ENCODE data around the gene FCHSD2.
"Not testable (repeated sequence)": the region's sequence is repeated elsewhere in the genome, so short reads cannot be mapped to it uniquely, and the experiment has no call there.

FCHSD2 gene

GRCh38 chr11:73139476-73140198, 2.5 kb downstream of the FCHSD2 start:
- no peak for DNase-seq (ENCODE audit: low read depth, low spot score)
- no peaks in the 10 kb centered on the region for H3K27me3 ChIP-seq (ENCODE audit: insufficient read depth, insufficient read length)
- H3K4me3 ChIP-seq (ENCODE audit: insufficient read length, low read depth): no peak overlapping the region
- H3K36me3 ChIP-seq (ENCODE audit: insufficient read depth, insufficient read length, low read length): no peaks in the 10 kb centered on the region
- TF ChIP-seq YY1 (IDR thresholded peaks at IDR 0.05; ENCODE audit: insufficient read depth, insufficient read length) (no peak), SUZ12 (IDR thresholded peaks at IDR 0.05; ENCODE audit: extremely low read depth, insufficient read depth, insufficient read length) (no peak), ZNF274 (IDR thresholded peaks at IDR 0.05; ENCODE audit: low read depth, low read length) (no peak)
- H3K9me3 ChIP-seq (ENCODE audit: insufficient read depth, low read length): no peaks in the 10 kb centered on the region
- peaks cover 2% of the 10 kb centered on the region for H3K4me1 ChIP-seq (ENCODE audit: insufficient read depth, insufficient read length)
- no peak overlapping the region for H3K9ac ChIP-seq (ENCODE audit: insufficient read length, low read depth)

- no peak overlapping the region for H3K9ac ChIP-seq (ENCODE audit: insufficient read length, low read depth)
- no peaks in the 10 kb centered on the region for H3K9me3 ChIP-seq (ENCODE audit: insufficient read depth, low read length)
- H3K4me3 ChIP-seq (ENCODE audit: insufficient read length, low read depth): no peak overlapping the region
- H3K36me3 ChIP-seq (ENCODE audit: insufficient read depth, insufficient read length, low read length): no peaks in the 10 kb centered on the region
- no peaks in the 10 kb centered on the region for H3K27me3 ChIP-seq (ENCODE audit: insufficient read depth, insufficient read length)
- no peak for DNase-seq (ENCODE audit: low read depth, low spot score)
- TF ChIP-seq SUZ12 (IDR thresholded peaks at IDR 0.05; ENCODE audit: extremely low read depth, insufficient read depth, insufficient read length) (no peak), ZNF274 (IDR thresholded peaks at IDR 0.05; ENCODE audit: low read depth, low read length) (no peak), YY1 (IDR thresholded peaks at IDR 0.05; ENCODE audit: insufficient read depth, insufficient read length) (no peak)
- H3K4me1 ChIP-seq (ENCODE audit: insufficient read depth, insufficient read length): peaks cover 2% of the 10 kb centered on the region
Measured at GRCh38 chr11:73137944-73138274, 4.2 kb downstream of the FCHSD2 start.

GRCh38 chr11:73137262-73137943, 4.7 kb downstream of the FCHSD2 start:
- no peak for DNase-seq (ENCODE audit: low read depth, low spot score)
- H3K9me3 ChIP-seq (ENCODE audit: insufficient read depth, low read length): no peaks in the 10 kb centered on the region
- peaks cover 2% of the 10 kb centered on the region for H3K4me1 ChIP-seq (ENCODE audit: insufficient read depth, insufficient read length)
- TF ChIP-seq SUZ12 (IDR thresholded peaks at IDR 0.05; ENCODE audit: extremely low read depth, insufficient read depth, insufficient read length) (no peak), YY1 (IDR thresholded peaks at IDR 0.05; ENCODE audit: insufficient read depth, insufficient read length) (no peak), ZNF274 (IDR thresholded peaks at IDR 0.05; ENCODE audit: low read depth, low read length) (no peak)
- H3K4me3 ChIP-seq (ENCODE audit: insufficient read length, low read depth): no peak overlapping the region
- no peaks in the 10 kb centered on the region for H3K36me3 ChIP-seq (ENCODE audit: insufficient read depth, insufficient read length, low read length)
- H3K9ac ChIP-seq (ENCODE audit: insufficient read length, low read depth): no peak overlapping the region
- no peaks in the 10 kb centered on the region for H3K27me3 ChIP-seq (ENCODE audit: insufficient read depth, insufficient read length)

DNA sequence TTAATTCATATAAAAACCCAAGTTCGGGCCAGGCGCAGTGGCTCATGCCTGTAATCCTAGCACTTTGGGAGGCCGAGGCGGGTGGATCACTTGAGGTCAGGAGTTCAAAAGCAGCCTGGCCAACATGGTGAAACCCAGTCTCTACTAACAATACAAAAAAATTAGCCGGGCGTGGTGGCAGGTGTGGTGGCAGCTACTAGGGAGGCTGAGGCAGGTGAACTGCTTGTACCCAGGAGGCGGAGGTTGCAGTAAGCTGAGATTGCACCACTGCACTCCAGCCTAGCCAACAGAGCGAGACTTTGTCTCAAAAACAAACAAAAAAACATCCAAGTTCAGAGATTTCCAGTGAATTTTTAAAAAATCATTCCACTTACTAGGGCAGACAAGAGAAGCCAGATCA, 5.4 kb downstream of the FCHSD2 start:
- not testable (repeated sequence) for DNase-seq (ENCODE audit: low read depth, low spot score); H3K4me3 ChIP-seq (ENCODE audit: insufficient read length, low read depth); H3K36me3 ChIP-seq (ENCODE audit: insufficient read depth, insufficient read length, low read length); H3K27me3 ChIP-seq (ENCODE audit: insufficient read depth, insufficient read length); H3K9ac ChIP-seq (ENCODE audit: insufficient read length, low read depth); H3K9me3 ChIP-seq (ENCODE audit: insufficient read depth, low read length); H3K4me1 ChIP-seq (ENCODE audit: insufficient read depth, insufficient read length)

DNA sequence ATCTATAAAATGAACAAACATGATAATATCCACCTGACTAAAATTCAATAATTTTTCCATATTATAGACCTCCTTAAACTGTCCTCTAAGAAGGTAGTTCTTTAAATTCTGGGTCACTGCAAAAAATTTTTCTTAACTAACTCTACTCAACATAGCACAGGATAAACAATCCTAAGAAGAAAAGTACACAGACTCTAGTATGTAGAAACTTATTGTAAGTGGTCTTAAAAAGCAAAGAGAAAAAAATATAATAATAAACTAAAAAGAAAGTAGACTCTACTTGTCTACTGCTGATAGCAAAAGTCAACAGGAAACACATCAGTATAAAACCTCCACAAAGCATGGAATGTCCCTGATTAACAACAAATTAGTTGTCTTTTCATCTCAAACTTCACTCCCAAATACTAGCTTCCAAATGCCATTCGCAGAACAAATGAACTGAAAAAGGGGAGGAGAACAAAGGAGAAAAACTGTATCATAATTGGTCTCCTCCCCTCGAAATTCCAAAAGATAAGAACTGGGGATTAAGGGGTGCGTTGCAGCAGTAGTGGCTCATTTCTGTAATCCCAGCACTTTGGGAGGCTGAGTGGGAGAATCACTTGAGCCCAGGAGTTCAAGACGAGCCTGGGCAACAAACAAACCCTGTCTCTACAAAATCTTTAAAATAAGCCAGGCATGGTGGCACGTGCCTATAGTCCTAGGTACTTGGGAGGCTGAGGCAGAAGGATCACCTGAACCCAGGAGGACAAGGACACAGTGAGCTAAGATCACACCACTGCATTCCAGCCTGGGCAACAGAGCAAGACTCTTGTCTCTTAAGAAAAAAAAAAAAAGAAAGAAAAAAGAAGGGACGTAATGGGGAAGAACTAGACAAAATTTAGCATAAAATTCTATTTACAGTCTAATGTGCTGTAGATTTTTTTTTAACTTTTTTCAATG, 6.5 kb downstream of the FCHSD2 start:
- Histone ChIP-seq H3K4me1 (ENCODE audit: insufficient read depth, insufficient read length) (peaks cover 2% of the 10 kb centered on the region), H3K9me3 (ENCODE audit: insufficient read depth, low read length) (no peaks in the 10 kb centered on the region), H3K4me3 (ENCODE audit: insufficient read length, low read depth) (no peak overlapping the region), H3K9ac (ENCODE audit: insufficient read length, low read depth) (no peak overlapping the region), H3K27me3 (ENCODE audit: insufficient read depth, insufficient read length) (no peaks in the 10 kb centered on the region), H3K36me3 (ENCODE audit: insufficient read depth, insufficient read length, low read length) (no peaks in the 10 kb centered on the region)
- DNase-seq (ENCODE audit: low read depth, low spot score): no peak
- TF ChIP-seq ZNF274 (IDR thresholded peaks at IDR 0.05; ENCODE audit: low read depth, low read length): no peak

DNA sequence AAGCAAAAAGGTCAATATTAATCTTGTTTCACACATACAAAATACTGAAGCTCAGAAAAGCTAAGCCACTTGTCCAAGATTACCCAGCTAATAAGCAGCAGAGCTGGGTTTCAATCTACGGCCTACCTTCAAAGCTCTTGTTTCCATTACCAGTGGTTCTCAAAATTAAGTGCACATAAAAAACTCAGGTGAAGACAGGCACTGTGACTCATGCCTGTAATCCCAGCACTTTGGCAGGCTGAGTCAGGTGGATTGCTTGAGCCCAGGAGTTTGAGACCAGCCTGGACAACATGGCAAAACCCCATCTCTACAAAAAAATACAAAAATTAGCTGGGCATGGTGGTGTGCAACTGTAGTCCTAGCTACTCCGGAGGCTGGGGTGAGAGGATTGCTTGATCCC, 9.8 kb downstream of the FCHSD2 start:
- not testable (repeated sequence) for H3K4me1 ChIP-seq (ENCODE audit: insufficient read depth, insufficient read length)

GRCh38 chr11:73130181-73130580, 11.9 kb downstream of the FCHSD2 start:
- no peaks in the 10 kb centered on the region for H3K27me3 ChIP-seq (ENCODE audit: insufficient read depth, insufficient read length)
- no peak for DNase-seq (ENCODE audit: low read depth, low spot score)
- no peaks in the 10 kb centered on the region for H3K4me1 ChIP-seq (ENCODE audit: insufficient read depth, insufficient read length)
- TF ChIP-seq ZNF274 (IDR thresholded peaks at IDR 0.05; ENCODE audit: low read depth, low read length) (no peak), SUZ12 (IDR thresholded peaks at IDR 0.05; ENCODE audit: extremely low read depth, insufficient read depth, insufficient read length) (no peak), YY1 (IDR thresholded peaks at IDR 0.05; ENCODE audit: insufficient read depth, insufficient read length) (no peak)
- no peak overlapping the region for H3K9ac ChIP-seq (ENCODE audit: insufficient read length, low read depth)
- no peaks in the 10 kb centered on the region for H3K9me3 ChIP-seq (ENCODE audit: insufficient read depth, low read length)
- H3K4me3 ChIP-seq (ENCODE audit: insufficient read length, low read depth): no peak overlapping the region
- H3K36me3 ChIP-seq (ENCODE audit: insufficient read depth, insufficient read length, low read length): peaks cover 2% of the 10 kb centered on the region

More for the DNA sequence above, 9.8 kb downstream of the FCHSD2 start:
- H3K4me3 ChIP-seq (ENCODE audit: insufficient read length, low read depth); H3K36me3 ChIP-seq (ENCODE audit: insufficient read depth, insufficient read length, low read length); DNase-seq (ENCODE audit: low read depth, low spot score); H3K9me3 ChIP-seq (ENCODE audit: insufficient read depth, low read length); H3K27me3 ChIP-seq (ENCODE audit: insufficient read depth, insufficient read length); H3K9ac ChIP-seq (ENCODE audit: insufficient read length, low read depth): not testable (repeated sequence)

Data from NT2/D1 (cell line).